Keratinocyte (primary cell): ENCODE results near the gene DNAAF8. TPM values are rescaled to one million over a fixed set of nuclear protein-coding genes. Genes with fewer than 3 reads are reported as not detected.

Experiments
- DNase-seq: peaks from one replicate; pipeline ENCODE4 v3.0.0-alpha.2; 2011; ENCODE audit warnings: low read depth, missing footprints, low spot score
- FAIRE-seq: peaks from 2 replicates; lab custom pipeline; 2011; peaks lifted over from hg19 to GRCh38; lab: Jason Lieb, UNC
- H2AFZ ChIP-seq: 2 replicates; pipeline ENCODE4 v1.6.0; 2012; ENCODE audit warnings: low read length, control low read depth, inconsistent platforms; ENCODE audit not compliant: control insufficient read depth
- H3K27ac ChIP-seq: 2 replicates; pipeline ENCODE4 v1.5.1; 2011; ENCODE audit warnings: low read length; ENCODE audit not compliant: control insufficient read depth, insufficient read depth
- H3K27me3 ChIP-seq: 3 replicates; pipeline ENCODE4 v1.6.0; 2011; ENCODE audit warnings: low read length; ENCODE audit not compliant: control insufficient read depth, insufficient read depth; ENCODE audit errors: extremely low read depth
- H3K36me3 ChIP-seq, 2 experiments: 2 replicates in 1 of 2; 3 replicates in 1 of 2; pipeline ENCODE4 v1.5.1; 2011; ENCODE audit warnings: low read length in 2 of 2, mild to moderate bottlenecking in 1 of 2; ENCODE audit not compliant: control insufficient read depth in 2 of 2, insufficient read depth in 2 of 2; ENCODE audit errors: extremely low read depth in 1 of 2
- H3K4me1 ChIP-seq: 3 replicates; pipeline ENCODE4 v1.5.1; 2011; ENCODE audit warnings: low read length; ENCODE audit not compliant: control insufficient read depth, insufficient read depth; ENCODE audit errors: extremely low read depth
- H3K4me2 ChIP-seq: 3 replicates; pipeline ENCODE4 v1.6.0; 2011; ENCODE audit warnings: low read depth, low read length; ENCODE audit not compliant: control insufficient read depth, insufficient read depth; ENCODE audit errors: extremely low read depth
- H3K4me3 ChIP-seq, 3 experiments: fragments of 200-600 bp in 1 of 3; sonication (generic) in 1 of 3; 2 replicates in 2 of 3; 3 replicates in 1 of 3; pipeline ENCODE4 v1.5.1; 2011 to 2016; ENCODE audit warnings: low read length in 3 of 3, mild to moderate bottlenecking in 3 of 3, control low read depth in 2 of 3, inconsistent platforms in 1 of 3, low read depth in 1 of 3, mixed read lengths in 1 of 3, mixed run types in 1 of 3, moderate library complexity in 1 of 3; ENCODE audit not compliant: control insufficient read depth in 2 of 3, insufficient read depth in 2 of 3; ENCODE audit errors: extremely low read depth in 1 of 3
- H3K79me2 ChIP-seq: 2 replicates; pipeline ENCODE4 v1.6.0; 2012; ENCODE audit warnings: low read length; ENCODE audit not compliant: control insufficient read depth, insufficient read depth
- H3K9ac ChIP-seq: 3 replicates; pipeline ENCODE4 v1.6.0; 2011; ENCODE audit warnings: low read length; ENCODE audit not compliant: control insufficient read depth, insufficient read depth; ENCODE audit errors: extremely low read depth
- H3K9me1 ChIP-seq: 3 replicates; pipeline ENCODE4 v1.6.0; 2011; ENCODE audit warnings: low read length; ENCODE audit not compliant: control insufficient read depth, insufficient read depth; ENCODE audit errors: extremely low read depth
- H3K9me3 ChIP-seq: 2 replicates; pipeline ENCODE4 v1.5.1; 2012; ENCODE audit warnings: low read depth, low read length; ENCODE audit not compliant: control insufficient read depth
- H4K20me1 ChIP-seq: 3 replicates; pipeline ENCODE4 v1.6.0; 2011; ENCODE audit warnings: low read length; ENCODE audit not compliant: control insufficient read depth, insufficient read depth; ENCODE audit errors: extremely low read depth
- EZH2 ChIP-seq: IDR thresholded peaks from one replicate; pipeline ENCODE4 v1.6.1; 2012; ENCODE audit warnings: inconsistent platforms, mild to moderate bottlenecking, low read length, moderate library complexity
- dilution Hi-C: fragments of 300-500 bp; cut with MboI; formaldehyde crosslinking; loops from one replicate; pipeline ENCODE4 v1.7.0; 2020; ENCODE audit warnings: low sequenced_read_pairs; ENCODE audit not compliant: extremely low pct_ligation_motif_present
- polyA plus RNA-seq, 5 experiments: library from polyadenylated mRNA; depleted of rRNA in 3 of 5; stranded (reverse) in 3 of 5; stranded (forward) in 1 of 5; unstranded in 1 of 5; fragments of >200 nt; gene quantifications; 1 replicate in 1 of 5; 2 replicates in 3 of 5; 3 replicates in 1 of 5; pipeline versions ENCODE4 v1.2.1 to v1.2.3, GENCODE V29; 2011 to 2012; ENCODE audit warnings: missing spikeins in 2 of 5, low read depth in 1 of 5, low replicate concordance in 1 of 5
- TF ChIP-seq, protein P1 (sequence below), 3 experiments: IDR thresholded peaks in 1 of 3; conservative IDR thresholded peaks in 1 of 3; optimal IDR thresholded peaks in 1 of 3; 2 replicates in 2 of 3; 3 replicates in 1 of 3; pipeline versions ENCODE3 to v1.5.1; 2011; ENCODE audit warnings: low read length in 3 of 3, mild to moderate bottlenecking in 3 of 3, moderate library complexity in 2 of 3, control low read depth in 1 of 3, inconsistent platforms in 1 of 3; ENCODE audit not compliant: insufficient read depth in 2 of 3; ENCODE audit errors: extremely low read depth in 1 of 3

The DNAAF8 gene
- polyA plus RNA-seq, 1 donor (not counting 4 experiments of a cell fraction or from before 2014, with no cell fraction given): 0.26 TPM

DNA sequence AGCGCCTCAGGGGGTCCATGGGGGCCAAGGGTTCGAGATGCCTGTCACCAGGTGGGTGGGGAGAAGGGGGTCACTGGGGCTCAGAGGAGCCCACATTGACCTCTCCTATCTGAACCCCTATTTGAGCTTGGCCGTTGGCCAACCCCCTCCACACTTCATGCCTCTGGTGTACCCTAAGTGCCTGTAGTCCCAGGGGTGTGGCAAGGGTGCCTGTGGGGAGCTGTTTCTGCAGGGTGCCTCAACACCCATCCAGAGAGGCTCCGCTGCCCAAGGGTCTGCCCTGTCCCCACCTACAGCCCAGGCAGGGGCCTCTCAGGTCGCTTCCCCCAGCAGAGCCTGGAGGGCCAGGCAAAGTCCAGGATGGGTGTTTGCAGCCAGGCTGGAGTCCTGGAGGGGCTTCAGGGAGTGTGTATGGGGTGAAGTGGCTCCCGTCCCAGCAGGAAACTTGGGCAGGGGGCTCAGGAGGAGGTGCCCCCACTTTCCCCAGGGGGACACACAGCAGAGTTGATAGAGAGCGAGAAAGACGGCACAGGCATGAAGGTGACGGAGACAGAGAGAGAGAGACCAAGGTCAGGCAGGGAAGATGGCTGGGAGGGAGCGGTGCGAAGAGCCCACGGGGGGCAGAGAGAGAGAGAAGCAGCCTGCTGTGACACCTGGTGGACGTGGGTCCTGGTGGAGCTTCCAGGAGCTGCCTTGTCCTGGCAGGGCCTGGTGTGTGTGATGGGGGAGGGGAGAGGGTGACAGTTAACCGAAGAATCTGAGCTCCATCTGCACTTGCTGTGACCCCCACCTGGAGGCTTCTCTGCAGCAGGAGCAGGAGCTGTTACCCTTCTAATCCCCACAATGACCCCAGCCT lies 53.5 kb downstream of the DNAAF8 start, which contains the start of gene SEPTIN12:
Gene SEPTIN12, minus strand, starts transcription at position 719 of the 856 bp plus-strand sequence. Its CDS starts 700 bp downstream, at position 19.
- dilution Hi-C loops: no loop called here
- Histone ChIP-seq H3K4me2 (no peak within 1 kb of the TSS), H3K4me3 (no peak within 1 kb of the TSS), H3K4me1 (peaks cover 2% of the 10 kb centered on the region), H2AFZ (no peak within 1 kb of the TSS), H3K9ac (no peak within 1 kb of the TSS), H3K36me3 (no peaks in the 10 kb centered on the region), H3K9me1 (no peaks in the 10 kb centered on the region), H4K20me1 (no peaks in the 10 kb centered on the region), H3K27me3 (no peaks in the 10 kb centered on the region), H3K79me2 (no peaks in the 10 kb centered on the region), H3K27ac (no peak within 1 kb of the TSS), H3K9me3 (no peaks in the 10 kb centered on the region)
- DNase-seq: no peak
- FAIRE-seq: no peak
- TF ChIP-seq, protein P1, sequence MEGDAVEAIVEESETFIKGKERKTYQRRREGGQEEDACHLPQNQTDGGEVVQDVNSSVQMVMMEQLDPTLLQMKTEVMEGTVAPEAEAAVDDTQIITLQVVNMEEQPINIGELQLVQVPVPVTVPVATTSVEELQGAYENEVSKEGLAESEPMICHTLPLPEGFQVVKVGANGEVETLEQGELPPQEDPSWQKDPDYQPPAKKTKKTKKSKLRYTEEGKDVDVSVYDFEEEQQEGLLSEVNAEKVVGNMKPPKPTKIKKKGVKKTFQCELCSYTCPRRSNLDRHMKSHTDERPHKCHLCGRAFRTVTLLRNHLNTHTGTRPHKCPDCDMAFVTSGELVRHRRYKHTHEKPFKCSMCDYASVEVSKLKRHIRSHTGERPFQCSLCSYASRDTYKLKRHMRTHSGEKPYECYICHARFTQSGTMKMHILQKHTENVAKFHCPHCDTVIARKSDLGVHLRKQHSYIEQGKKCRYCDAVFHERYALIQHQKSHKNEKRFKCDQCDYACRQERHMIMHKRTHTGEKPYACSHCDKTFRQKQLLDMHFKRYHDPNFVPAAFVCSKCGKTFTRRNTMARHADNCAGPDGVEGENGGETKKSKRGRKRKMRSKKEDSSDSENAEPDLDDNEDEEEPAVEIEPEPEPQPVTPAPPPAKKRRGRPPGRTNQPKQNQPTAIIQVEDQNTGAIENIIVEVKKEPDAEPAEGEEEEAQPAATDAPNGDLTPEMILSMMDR (optimal IDR thresholded peaks at IDR 0.05 in 1 of 3, IDR thresholded peaks at IDR 0.05 in 1 of 3, conservative IDR thresholded peaks at IDR 0.05 in 1 of 3; ENCODE audit: extremely low read depth in 1 of 3, insufficient read depth in 2 of 3, low read length in 3 of 3): no peak
- no peak for TF ChIP-seq EZH2

DNA sequence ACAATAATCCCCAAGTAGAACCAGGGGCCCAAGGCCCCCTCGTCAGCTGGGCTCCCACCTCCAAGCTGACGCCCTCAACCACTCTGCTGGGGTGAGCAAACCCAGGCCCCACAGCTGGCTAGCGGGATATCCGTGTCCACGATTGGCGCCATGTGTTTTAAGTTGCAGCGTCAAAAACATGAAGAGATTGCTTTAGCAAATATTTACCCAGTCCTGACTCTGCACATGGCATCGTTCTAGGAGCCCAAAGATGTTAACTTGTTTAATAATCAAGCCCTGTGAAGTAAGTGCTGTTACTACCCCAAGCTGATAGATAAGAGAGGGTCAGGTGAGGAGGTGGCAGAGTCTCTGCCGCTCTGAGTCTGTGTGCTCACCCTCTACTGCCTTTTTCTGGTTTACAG lies 54.2 kb downstream of the DNAAF8 start:
- Histone ChIP-seq H3K9me3 (no peaks in the 10 kb centered on the region), H4K20me1 (no peaks in the 10 kb centered on the region), H3K9me1 (no peaks in the 10 kb centered on the region), H3K4me1 (peaks cover 2% of the 10 kb centered on the region), H3K27ac (no peak overlapping the region), H3K9ac (no peak overlapping the region), H2AFZ (no peak overlapping the region), H3K79me2 (no peaks in the 10 kb centered on the region), H3K27me3 (no peaks in the 10 kb centered on the region), H3K4me3 (no peak overlapping the region), H3K36me3 (no peaks in the 10 kb centered on the region), H3K4me2 (no peak overlapping the region)
- TF ChIP-seq, protein P1 (optimal IDR thresholded peaks at IDR 0.05 in 1 of 3, IDR thresholded peaks at IDR 0.05 in 1 of 3, conservative IDR thresholded peaks at IDR 0.05 in 1 of 3; ENCODE audit: extremely low read depth in 1 of 3, insufficient read depth in 2 of 3, low read length in 3 of 3): no peak
- no peak for TF ChIP-seq EZH2
- FAIRE-seq (no peak), DNase-seq (no peak)
- dilution Hi-C loops: no loop called here
